COLO829 (cell line): ENCODE data around the gene ABLIM3.
"Not testable (repeated sequence)": the region's sequence is repeated elsewhere in the genome, so short reads cannot be mapped to it uniquely, and the experiment has no call there.

Experiments
- DNase-seq: peaks from one replicate; pipeline ENCODE4 v3.0.0; 2012; ENCODE audit warnings: low spot score

The ABLIM3 gene

DNA sequence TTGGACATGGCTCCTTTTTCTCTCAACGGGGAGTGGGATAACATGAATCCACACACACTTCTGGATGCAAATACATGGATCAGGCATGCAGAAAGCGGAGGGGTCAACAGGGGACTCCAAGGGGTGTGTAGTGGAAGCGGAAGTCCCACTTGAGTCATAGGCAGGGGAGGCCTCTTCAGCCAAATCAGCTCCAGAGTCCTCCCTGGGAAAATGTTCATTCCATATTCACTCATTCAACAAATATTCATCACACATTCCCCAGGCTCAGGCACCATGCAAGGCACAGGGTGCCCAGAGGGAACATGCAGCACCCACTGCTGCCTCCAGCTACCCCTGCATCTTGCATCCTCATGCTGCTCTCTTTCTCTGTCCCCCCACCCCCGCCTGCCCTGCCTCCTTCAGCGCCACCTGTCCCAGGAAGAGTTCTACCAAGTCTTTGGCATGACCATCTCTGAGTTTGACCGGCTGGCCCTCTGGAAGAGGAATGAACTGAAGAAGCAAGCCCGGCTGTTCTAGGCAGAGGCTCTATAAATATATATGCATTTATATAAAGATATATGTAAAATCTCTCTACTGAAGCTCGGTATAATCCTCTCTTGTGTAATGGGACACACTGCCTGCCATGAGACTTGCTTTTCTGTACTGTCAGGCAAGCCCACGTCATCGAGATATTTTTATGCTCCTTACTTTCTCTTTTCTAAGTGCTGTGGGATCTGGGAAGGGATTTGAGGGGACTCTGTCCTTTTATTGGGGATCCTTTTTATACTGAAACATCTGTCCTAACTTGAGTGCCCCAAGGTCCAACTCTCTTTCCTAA lies 116.8 kb downstream of the ABLIM3 start:
- no peak for DNase-seq

DNA sequence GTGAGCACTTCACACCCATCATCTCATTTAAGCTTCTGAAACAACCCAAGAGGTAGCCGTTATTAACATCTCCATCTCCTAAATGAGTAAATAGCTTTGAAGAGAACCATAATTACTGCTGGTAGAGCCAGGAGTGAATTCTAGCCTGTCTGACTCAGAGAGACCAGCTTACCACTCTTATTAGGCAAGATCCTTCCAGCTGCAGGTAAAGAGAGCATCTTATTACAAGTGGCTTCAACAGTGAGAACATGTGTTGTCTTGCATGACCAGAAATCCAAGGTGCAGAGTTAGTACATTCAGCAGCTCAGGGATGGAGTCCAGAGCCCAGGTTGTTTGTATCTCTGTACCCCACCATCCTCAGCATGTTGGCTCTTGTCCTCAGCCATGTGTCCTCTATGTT lies 119.5 kb downstream of the ABLIM3 start:
- DNase-seq, result no peak

DNA sequence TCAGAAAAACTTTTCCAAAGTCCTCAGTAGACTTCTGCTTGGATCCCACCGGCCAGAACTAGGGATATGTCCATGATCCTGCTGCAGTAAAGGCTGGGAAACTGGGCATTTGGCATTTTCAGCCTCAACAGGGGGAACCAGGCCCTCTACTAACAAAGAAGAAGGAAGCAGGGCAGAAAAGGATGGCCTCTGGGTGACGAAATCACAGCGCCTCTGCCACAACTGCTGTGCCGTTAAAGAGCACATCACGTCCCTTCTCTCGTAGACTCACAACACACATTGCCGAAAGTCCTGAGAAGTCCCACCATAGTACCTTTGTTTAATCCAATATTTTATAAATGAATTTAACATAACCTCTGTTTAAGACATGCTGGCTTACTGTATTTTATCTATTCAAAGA lies 120.0 kb downstream of the ABLIM3 start:
- no peak for DNase-seq

DNA sequence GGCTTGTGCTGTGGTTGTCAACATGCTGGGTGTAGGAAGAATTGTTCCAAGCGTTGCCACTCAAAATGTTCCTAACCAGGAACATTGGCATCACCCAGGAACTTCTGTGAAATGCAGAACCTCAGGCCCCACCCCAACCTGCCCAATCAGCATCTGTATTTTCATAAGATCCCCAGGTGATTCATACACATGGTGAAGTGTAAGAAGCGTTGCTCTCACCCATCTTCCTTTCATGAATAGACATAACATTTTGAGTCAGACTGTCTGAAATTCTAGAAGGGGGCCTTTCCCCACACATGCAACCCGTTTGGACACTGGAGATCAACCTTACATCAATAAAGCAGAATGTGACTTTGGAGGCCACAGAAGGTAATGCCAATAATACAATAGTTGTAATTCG lies 121.0 kb downstream of the ABLIM3 start:
- DNase-seq, result no peak

GRCh38 chr5:149264439-149265067 lies 123.3 kb downstream of the ABLIM3 start:
- no peak for DNase-seq

DNA sequence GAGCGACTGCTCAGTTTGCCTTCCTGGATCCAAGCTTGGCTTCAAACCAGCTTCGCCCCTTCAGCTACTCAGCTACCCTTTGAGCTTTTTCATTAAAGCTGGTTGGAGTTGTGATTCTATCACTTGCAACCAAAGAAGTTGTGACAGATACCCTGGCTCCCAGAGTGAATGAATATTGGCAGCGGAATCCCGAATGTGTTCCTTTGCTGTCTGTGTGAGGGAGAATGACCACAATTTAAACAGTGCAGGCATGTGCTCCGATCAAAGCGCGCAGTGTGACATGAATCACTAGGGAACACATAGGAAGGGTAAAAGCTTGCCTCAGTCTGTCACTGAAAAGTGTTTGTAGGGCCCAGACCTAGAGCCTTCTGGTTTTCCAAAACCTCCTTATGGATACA lies 123.8 kb downstream of the ABLIM3 start:
- DNase-seq, result no peak

DNA sequence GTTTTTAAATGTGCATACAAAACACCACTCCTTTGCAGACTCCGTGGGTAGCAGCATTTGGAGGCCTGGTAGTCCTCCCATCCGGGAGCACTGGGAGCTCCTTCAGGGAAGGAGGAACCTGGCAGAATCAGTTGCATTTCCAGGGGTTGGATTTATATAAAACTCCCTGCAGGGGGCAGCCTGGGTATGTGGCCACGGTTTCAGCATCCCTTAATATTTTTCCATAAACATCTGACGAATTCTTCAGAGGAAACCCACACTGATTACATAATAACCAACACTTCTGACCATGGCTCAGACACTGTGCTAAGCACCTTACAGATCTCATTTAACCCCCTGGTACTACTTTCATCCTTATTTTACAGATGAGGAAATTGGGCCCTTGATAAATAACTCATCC lies 124.3 kb downstream of the ABLIM3 start:
- DNase-seq, result peak; percentile 22

DNA sequence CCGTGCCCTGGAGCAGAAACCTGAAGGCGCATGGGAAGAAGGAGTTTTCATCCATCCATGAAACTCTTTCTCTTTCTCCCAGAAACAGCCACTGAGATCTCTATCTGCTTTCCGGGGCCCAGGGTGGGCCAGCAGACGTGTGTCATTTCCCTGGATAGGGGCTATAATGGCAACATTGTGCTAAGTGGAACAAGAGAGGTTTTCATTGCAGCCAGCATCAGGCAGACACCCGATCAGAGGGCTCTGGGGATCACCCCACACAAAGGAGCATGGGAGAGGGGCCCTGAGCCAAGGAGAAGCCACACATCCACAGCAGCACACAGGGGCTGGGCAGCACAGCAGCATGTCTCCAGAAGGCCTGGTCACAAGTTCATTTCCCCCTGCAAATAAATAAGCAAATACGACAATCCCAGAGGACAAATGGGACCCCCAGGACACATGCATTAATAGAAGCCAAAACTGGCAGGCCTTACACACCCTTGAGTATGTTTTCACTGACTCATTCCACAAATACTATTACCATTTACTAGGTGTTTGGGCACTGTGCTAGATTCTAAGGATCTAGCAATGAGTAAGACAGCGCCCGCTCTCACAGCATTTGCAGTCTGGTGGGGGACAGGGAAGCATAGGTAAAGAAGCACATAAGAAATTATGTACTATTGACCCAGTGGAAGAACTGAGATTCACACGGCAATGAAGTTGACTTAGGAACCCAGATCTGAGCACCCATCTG lies 126.1 kb downstream of the ABLIM3 start:
- DNase-seq, result peak; percentile 87

DNA sequence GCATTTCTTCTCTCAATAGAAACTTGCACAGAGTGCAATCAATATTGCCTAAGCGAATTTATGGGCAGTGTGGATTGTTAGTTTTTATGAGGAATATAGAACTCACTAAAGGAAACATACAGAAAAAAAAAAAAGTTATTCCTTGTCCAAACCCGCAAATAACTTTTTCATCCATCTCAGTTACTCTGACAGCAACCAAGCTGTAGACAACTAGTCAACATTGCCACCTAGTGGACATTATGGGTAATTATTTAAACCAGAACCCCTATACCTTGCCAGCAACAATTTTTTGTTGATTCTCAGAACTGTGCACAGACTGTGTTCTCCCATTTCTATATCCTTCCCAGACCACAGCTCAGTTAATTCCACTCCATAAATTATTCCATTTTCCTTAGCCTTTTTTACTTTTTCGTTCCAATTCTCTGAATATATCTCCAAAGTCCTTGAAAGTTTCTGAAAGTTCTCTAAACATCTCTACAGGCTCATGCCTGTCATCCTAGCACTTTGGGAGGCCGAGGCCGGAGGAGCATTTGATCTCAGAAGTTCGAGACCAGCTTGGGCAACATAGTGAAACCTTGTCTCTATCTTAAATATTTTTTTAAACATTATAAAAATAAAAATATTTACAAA lies 127.8 kb downstream of the ABLIM3 start:
- peak; percentile 63 for DNase-seq

GRCh38 chr5:149271195-149271715 lies 130.0 kb downstream of the ABLIM3 start:
- no peak for DNase-seq

- peak; percentile 25 for DNase-seq
These were observed 130.6 kb downstream of the ABLIM3 start, which contains the start of gene AFAP1L1 for GRCh38 chr5:149271716-149272563. AFAP1L1 (plus strand) TSS chr5:149271859; CDS start chr5:149271969, 110 bp downstream.

DNA sequence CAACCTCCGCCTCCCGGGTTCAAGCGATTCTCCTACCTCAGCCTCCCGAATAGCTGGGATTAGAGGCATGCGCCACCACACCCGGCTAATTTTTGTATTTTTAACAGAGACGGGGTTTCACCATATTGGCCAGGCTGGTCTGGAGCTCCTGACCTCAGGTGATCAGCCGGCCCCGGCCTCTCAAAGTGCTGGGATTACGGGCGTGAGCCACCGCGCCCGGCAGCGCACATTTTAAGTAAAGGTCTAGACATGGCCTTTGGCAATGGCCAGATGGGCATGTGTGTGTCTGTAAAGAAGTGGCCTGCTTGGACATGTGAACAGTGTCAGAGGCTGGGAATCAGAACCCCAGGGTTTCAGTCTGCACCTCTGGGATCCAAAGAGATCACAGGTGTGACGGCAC lies 131.5 kb downstream of the ABLIM3 start:
- not testable (repeated sequence) for DNase-seq

DNA sequence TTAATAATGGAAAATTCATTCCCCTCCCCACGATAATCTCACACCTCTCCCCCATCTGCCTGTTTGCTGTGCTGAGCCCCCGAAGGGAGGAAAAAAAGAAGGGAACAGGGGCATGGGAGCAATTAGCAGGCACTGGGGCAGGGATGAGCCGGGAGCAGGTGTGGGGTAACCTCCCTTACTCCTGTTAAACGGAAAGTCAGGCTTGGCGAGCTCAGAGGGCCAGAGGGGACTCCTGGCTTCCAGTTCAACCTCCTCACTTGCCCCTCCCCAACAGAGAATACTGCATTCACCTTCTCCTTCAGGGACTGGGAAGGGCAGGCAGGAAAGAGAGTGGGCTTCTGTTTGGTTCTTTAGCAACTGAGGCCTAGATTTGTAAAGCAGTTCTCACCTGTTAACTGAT lies 131.9 kb downstream of the ABLIM3 start:
- no peak for DNase-seq

GRCh38 chr5:149273950-149274349 lies 132.7 kb downstream of the ABLIM3 start:
- no peak for DNase-seq

- no peak for DNase-seq
These were observed 133.6 kb downstream of the ABLIM3 start for GRCh38 chr5:149274939-149275338.

DNA sequence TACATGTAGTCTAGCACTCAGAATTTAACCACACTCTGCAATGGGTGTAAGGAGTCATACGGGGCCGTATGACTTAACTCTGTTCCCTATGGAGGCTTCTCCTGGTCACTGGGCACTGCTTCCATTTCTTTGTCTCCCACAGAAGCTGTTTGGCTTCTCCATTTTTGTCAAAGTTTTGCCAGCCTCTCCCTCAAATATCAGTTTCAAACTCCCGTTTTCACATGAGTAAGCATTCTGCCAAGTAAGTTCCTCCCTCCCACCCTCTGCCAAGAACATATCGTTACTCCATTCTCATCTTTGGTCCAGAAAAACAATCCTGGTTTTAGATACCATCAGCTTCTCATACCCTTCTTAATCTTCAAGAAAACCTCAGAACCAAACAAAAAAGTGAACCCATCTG lies 136.5 kb downstream of the ABLIM3 start:
- no peak for DNase-seq

- DNase-seq, result no peak
These were observed 137.3 kb downstream of the ABLIM3 start for GRCh38 chr5:149278451-149279210.

- no peak for DNase-seq
These were observed 138.4 kb downstream of the ABLIM3 start for GRCh38 chr5:149279661-149280060.

- no peak for DNase-seq
These were observed 138.8 kb downstream of the ABLIM3 start for GRCh38 chr5:149280124-149280523.

GRCh38 chr5:149280802-149281201 lies 139.5 kb downstream of the ABLIM3 start:
- no peak for DNase-seq
